Heart left ventricle (tissue), 13 donors: ENCODE measurements around the gene LAMC1.

ENCODE experiments used
- CTCF ChIP-seq, 12 donors: fragments of 200-600 bp; sonication (generic) in 4 of 12; IDR thresholded peaks; one replicate each; pipeline versions ENCODE4 v1.5.0 to v1.8.0; 2018 to 2022; ENCODE audit warnings: antibody characterized with exemption in 12 of 12, mild to moderate bottlenecking in 5 of 12
- POLR2A ChIP-seq, 2 donors: fragments of 450-650 bp; IDR thresholded peaks; one replicate each; pipeline ENCODE4 v1.6.1; 2017; ENCODE audit warnings: antibody characterized with exemption in 2 of 2, mild to moderate bottlenecking in 2 of 2, moderate library complexity in 2 of 2
- donor health status: ischemic (EF 13 %, LVEDD 7.1; RV severe dilation, severe dysfunction).
- donor health status: DM: no; HTN: yes; CAD: no.
- donor health status: DM: no; HTN: no; CAD: no.
- donor health status: ischemic (EF 25% LVEDD 6.9; RV normal size, moderate dysfunction).
- donor health status: ischemic (EF 25% LVEDD 5.7; RV mildly dilated, moderate dysfunction).
- donor health status: ischemic (EF 35%, LVEDD 5.7; RV mildly dilated, moderate dysfunction).
- donor health status: nonischemic (EF 11% LVEDD 7.7; RV severe dilation, severe dysfunction).
- donor health status: DM: yes; HTN: yes; CAD: no.
- donor health status: PGD.
- donor health status: ischemic (EF 29% LVEDD 5.4; RV normal size, mild dysfunction).
- donor health status: nonischemic (EF 23%, LVEDD 6.1; RV moderate dilation, normal function).

GRCh38 chr1:183065168-183065706 is 42.0 kb downstream of the LAMC1 start:
- no peak for TF ChIP-seq CTCF (IDR thresholded peaks at IDR 0.05)
- no peak for TF ChIP-seq POLR2A (IDR thresholded peaks at IDR 0.05)
